GM21786 (cell line): ENCODE data around the gene ELFN2.

Source experiments
- ATAC-seq: cut with Tn5 transposase; IDR thresholded peaks from one replicate; pipeline ENCODE4 v1.9.1; 2021; ENCODE audit not compliant: unreplicated experiment

ELFN2 gene

DNA sequence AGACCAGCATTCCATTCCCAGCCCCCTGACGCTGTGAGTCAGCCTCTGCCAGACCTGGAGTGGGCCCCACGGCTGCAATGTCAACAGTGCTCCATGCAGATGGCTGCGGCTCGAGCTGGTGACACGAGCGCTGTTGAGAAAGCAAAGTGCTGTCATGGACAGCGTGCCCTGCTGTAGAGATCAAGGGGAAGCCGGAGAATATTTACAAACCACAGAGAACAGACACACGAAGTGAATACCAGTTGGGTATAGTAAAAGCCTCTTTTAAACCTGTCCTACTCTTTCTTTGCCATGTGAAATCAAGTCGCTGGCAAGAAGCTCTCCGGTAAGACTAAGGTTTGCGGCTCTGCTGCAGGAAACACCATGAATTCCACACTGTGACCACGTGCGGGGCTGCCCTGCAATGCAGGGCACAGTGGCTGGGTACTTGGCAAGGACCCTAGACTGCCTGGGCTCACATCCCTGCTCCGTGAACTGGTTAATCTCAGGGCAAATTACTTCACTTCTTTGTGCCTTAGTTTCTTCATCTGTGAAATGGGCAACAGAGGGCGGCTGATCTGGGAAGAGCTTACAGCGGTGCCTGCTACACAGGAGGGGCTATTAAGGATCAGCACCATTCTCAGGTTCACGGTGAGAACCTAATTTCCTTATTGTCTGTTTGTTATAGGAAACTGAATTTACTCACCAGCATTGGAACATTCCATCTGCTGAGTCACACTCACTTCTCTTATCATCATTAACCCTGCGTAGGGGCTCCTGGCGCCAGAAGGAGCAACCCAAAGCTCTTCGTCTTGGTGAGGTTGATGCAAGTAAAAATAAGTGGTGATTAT, 27.8 kb upstream of the ELFN2 start:
- no peak for ATAC-seq

- no peak for ATAC-seq
Measured at GRCh38 chr22:37453696-37454095, 26.4 kb upstream of the ELFN2 start.

- ATAC-seq = no peak
Measured at GRCh38 chr22:37451218-37451617, 23.9 kb upstream of the ELFN2 start.

DNA sequence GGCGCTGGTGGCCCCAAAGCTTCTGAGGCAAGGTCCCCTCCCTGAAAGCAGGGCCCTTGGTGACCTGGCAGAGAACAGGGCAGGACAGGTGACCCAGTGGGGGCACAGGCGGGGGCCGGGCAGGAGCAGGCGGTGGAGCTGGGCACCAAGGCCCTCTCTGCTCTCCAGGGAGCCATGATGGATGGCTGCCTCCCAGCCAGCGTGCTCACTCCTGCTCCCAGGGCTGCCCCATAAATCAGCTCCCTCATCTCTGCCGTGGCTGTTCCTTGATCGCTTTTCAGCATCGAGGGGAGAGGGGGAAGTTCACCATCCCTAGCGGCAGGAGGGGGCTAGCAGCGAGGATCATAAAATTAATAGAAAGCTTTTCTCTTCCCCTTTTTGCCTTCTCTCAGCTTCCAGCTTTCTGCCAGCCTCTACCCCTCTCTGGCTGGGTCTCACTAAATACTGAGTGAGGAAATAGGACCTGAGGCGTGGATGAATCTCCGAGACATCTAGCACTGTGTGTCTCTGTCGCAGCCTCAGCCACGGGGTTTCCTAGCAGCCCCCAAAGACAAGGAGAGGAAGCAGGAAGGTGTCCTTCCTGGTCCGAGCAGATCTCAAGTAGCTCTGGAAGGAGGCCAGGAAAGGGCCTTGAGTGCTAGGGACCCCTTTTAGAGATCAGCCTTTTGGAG, 22.2 kb upstream of the ELFN2 start:
- no peak for ATAC-seq

DNA sequence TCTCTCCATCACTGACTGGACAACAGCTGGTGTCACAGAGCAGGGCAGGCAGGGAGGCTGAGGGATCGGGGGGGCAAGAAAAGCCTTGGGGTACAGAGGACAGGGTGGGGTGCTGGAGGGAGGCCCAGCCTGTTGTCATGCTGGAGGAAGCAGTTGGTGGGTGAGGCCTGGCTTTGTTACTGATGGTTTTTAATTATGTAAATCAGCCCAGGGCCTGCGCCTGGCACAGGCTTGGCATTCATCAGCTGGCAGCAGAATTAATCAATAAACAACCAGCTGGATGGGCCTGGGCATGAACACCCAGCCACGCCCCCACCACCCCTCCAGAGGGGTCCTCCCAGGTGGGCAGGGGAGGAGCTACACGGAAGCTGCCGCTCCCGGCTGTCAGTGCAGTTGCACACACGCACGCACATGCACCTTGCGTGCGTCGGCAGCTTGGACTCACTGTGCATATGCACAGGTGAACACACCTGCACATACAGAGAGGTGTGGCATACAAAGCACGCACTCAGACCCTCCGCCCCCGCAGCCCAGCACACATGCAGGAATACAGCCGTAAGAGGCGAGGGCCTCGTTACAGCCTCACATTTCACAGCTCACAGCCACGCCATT, 21.3 kb upstream of the ELFN2 start:
- ATAC-seq = no peak

DNA sequence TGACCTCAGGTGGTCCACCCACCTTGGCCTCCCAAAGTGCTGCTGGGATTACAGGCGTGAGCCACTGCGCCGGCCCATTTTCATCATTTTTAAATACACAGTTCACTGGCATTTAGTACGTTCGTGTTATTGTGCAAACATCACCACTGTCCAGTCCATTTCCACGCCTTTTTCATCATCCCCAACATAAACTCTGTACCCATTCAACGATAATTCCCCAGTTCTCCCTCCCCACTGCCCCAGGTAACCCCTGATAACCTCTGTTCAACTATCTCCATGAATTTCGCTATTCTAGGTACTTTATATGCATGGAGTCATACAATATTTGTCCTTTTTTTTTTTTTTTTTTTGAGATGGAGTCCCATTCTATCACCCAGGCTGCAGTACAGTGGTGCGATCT, 18.2 kb upstream of the ELFN2 start:
- ATAC-seq = no peak

DNA sequence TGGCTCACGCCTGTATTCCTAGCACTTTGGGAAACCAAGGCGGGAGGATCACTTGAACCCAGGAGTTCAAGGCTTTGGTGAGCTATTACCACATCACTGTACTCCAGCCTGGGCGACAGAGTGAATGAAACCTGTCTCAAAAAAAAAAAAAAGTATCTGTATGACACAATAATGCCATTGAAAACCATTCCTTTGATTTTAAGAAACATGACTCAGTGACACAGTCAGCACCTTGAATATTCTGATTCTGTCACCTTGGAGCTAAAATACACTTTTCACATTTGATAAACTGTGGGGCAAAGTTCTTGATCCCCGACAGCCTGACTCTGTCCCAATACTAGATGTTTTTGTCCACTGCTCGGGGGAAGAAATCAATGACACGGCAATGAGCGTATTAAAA, 16.7 kb upstream of the ELFN2 start:
- ATAC-seq = no peak

DNA sequence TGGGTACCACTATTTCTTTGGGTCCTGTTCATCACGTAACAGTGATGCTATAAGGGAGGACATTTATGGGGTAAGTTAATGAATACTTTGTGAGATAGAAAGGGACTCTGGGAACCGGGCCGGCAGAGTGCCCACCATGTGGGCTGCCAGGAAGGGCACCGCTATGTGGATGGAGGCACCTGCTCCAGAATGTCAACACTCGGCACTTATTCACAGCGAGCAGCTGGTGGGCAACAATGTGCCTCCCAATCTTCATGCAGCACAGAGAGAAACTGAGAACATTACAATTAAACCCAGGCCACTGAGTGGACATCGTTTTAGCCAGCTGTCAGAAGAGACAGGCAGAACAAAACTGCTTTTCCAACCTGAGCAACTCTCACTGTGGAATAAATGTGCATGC, 15.8 kb upstream of the ELFN2 start:
- no peak for ATAC-seq

DNA sequence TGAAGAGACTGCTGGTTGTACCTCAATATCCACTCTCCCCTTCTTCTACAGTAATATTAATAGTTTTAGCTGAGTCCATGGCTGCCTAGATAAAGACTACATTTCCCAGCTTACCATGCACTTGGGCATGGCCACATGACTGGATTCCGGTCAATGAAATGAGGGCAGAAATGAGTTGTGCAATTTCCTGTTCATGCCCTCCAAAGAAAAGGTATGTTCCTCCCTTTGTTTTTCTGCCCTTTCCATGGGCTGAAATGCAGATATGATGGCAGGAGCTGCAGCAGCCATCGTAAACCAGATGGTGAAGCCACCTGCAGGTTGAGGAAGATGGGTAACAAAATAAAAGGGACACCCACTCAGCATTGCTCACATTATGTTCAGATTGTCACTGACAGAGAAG, 15.3 kb upstream of the ELFN2 start:
- ATAC-seq = no peak

GRCh38 chr22:37442135-37442534, 14.9 kb upstream of the ELFN2 start:
- ATAC-seq = no peak

DNA sequence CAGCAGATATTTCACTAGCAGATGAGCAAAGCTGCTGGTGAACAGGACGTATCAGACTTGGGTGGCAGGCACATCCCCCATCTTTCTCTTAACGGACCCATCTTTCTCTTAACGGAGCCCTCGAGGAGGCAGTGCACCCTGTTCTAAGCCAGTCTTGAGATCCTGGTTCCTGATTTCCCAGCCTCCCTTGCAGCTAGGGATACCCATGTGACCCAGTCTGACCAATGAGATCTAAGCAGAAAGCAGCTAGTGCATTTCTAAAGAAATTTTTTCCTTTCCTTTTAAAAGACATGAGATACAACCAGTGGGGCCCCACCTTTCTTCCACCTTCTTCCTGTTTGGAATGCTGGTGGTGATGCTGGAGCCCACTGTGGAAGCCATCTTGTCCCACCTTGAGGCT, 13.6 kb upstream of the ELFN2 start:
- no peak for ATAC-seq

GRCh38 chr22:37439347-37439746, 12.1 kb upstream of the ELFN2 start:
- ATAC-seq = no peak

DNA sequence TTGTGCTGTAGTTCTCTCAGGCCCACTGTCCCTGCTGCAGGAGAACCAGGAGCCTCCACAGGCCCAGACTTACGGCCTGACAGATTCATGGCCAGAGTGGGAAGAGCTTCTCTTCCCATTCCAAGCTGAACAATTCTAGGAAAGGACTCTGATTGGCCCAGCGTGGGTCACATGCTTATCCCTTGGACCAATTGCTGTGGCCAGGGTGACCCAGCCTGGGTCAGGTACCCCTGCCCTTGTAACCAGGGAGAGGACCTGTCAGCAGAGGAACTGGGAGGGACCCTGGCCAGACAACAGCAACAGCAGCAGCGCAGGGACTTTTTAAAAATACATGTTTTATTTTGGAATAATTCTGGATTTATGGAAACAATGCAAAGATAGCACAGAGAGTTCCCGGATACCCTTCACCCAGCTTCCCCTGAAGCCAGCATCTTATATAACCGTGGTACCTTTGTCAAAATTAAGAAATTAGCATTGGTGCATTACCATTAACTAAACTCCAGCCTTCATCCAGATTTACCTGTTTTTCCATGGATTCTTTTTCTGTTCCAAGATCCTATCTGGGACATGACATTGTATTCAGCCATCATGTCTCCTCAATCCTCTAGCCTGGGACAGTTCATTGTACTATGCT, 8.8 kb upstream of the ELFN2 start:
- no peak for ATAC-seq

GRCh38 chr22:37433786-37434185, 6.5 kb upstream of the ELFN2 start:
- ATAC-seq = no peak

DNA sequence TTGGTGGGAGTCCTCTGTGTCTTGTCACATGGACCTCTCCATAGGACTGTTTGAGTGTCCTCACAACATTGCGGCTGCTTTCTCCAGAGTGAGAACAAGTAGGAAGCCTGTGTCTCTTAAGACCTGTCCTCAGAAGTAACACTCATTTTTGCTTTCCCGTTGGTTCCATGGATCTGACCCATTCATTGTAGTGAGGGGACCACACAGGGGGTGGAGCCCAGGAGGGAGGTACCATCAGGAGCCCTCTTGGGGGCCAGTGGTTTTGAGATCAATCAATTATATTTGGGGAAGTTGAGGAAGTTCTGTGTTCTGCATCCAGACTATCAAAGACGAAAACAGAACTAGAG, 5.4 kb upstream of the ELFN2 start:
- no peak for ATAC-seq

DNA sequence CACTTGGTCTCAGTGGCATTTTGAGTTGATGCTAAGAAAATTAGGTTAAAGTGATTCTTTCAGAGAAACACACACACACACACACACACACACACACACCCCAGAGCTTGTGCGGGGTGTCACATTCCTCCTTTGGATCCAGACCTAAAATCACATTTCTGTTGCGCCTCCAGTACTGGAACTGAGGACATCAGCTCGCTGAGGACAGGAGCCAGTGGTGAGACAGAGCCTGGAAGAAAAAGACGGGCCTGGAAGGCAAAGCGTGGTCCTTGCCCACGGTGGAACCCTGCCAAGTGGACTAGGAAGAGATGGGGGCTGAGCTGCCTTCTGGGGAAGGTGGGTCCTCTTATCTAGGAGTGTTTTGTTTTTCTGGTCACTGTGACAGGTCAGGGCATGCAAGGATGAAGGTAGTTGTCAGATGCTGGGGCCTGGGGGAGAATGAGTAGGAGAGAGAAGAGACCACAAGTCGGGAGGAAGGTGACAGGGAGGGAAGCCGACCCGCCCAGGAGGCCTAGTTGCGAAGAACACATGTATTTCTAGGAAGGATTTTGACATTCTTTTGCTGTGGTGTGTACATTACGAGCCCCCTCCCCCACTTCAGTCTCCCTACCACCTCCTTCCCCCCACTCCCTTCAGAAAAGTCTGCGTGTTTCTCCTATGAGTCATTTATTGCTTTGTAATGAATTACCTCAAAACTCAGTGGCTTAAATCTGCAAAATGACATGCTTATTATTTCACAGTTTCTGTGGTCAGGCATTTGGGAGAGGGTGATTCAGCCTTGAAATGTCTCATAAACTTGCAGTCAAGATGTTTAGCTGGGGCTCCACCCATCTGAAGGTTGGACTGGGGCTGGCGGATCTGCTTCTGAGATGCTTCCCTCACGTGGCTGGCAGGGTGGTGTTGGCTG, 4.8 kb upstream of the ELFN2 start:
- ATAC-seq = no peak

DNA sequence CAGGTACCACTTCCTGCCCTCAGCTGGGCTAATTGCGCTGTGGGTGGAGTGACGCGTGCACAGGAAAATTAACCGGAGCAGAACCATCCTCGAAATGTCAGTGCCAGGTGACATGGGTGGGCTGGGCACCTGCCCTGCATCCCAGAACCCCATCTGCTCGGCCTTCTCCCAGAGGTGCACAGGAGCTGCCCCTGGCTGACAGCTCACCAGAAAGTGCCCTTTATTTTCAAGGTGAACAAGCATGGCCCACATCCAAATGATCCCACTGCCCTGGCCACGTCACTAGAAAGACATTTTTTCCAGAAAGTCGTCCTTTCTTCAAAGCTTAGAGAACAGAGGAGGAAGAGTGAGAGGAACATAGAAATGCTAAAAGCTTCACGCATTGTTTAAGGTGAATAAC, 4.1 kb upstream of the ELFN2 start:
- ATAC-seq = no peak

GRCh38 chr22:37430941-37431340, 3.7 kb upstream of the ELFN2 start:
- no peak for ATAC-seq

- ATAC-seq = no peak
Measured at GRCh38 chr22:37428649-37429586, 1.6 kb upstream of the ELFN2 start.
